GM21717 (cell line): Measurements from ENCODE around the gene EEF2.
"Not testable (repeated sequence)": the region's sequence is repeated elsewhere in the genome, so short reads cannot be mapped to it uniquely, and the experiment has no call there.

Source experiments
- ATAC-seq: cut with Tn5 transposase; IDR thresholded peaks from one replicate; pipeline ENCODE4 v1.9.1; 2021; ENCODE audit warnings: mild to moderate bottlenecking, moderate library complexity; ENCODE audit not compliant: unreplicated experiment

Gene EEF2

DNA sequence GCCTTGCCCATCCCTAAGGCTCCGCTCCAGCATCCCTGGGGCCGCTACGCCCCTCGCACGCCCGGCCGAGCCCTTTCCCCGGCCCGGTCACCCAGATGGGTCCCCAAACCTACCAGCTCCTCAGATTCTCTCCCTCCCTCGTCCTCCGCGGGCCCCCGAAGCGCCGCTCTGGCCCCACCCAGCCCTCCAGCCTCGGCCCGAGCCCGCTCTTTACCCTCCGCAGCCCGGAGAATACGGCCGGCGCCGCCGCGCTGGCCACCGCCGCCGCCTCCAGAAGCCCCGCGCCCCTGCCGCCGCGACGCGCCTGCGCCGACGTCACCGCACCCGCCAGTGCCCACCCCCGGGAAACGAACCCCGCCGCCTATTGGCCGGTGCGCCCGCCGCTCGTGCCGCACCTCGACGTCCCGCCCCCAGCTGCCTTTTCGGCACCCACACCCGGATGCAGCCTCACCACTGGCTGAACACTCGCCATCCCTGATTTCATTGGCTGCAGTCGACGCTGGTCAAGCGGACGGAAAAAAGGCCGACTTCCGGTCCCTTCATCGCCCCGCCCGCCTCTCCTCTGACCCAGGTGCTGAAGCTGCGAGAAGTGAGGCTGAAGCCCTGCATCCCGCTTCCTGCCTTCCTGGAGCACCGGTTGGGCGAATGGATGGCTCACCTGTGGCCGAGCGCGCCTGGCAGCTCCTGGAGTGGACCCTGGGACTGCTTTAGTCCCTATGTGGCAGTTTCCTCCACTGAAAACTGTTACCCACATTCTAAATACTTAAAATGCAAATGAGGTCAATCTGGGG, 14.3 kb downstream of the EEF2 start, which contains the start of gene DAPK3:
Gene DAPK3, minus strand, starts transcription at position 292 of the 791 bp plus-strand sequence. CDS start 1,364 bp downstream, outside the sequence.
- ATAC-seq = peak; percentile 73

DNA sequence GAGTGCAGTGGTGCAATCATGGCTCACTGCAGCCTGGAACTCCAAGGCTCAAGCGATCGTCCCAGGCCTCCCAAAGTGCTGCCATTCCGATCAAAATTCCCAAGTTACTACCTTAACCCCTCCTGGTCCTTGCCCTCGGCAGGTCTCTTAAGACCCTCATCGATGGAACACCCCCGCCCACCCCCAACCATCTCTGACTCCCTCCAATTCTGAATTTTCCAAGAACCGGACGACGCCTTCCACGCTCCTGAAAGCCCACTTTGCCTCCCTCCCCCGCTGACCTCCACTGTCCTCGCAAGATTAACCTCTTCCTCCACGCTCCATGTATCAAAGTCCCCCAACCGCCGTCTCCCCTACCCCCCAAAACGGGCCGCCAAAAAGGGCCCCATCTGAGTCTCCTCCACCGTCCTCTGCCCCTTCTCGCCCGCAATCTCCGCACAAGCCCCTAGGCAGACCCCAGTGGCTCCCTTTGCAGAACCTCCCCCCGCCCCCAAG, 14.9 kb downstream of the EEF2 start:
- no peak for ATAC-seq

GRCh38 chr19:3969435-3970312, 15.6 kb downstream of the EEF2 start:
- no peak for ATAC-seq

GRCh38 chr19:3968556-3969434, 16.5 kb downstream of the EEF2 start:
- ATAC-seq = no peak

GRCh38 chr19:3967983-3968382, 17.3 kb downstream of the EEF2 start:
- ATAC-seq = not testable (repeated sequence)

- ATAC-seq = no peak
Observed at GRCh38 chr19:3966051-3967017, 18.9 kb downstream of the EEF2 start.

DNA sequence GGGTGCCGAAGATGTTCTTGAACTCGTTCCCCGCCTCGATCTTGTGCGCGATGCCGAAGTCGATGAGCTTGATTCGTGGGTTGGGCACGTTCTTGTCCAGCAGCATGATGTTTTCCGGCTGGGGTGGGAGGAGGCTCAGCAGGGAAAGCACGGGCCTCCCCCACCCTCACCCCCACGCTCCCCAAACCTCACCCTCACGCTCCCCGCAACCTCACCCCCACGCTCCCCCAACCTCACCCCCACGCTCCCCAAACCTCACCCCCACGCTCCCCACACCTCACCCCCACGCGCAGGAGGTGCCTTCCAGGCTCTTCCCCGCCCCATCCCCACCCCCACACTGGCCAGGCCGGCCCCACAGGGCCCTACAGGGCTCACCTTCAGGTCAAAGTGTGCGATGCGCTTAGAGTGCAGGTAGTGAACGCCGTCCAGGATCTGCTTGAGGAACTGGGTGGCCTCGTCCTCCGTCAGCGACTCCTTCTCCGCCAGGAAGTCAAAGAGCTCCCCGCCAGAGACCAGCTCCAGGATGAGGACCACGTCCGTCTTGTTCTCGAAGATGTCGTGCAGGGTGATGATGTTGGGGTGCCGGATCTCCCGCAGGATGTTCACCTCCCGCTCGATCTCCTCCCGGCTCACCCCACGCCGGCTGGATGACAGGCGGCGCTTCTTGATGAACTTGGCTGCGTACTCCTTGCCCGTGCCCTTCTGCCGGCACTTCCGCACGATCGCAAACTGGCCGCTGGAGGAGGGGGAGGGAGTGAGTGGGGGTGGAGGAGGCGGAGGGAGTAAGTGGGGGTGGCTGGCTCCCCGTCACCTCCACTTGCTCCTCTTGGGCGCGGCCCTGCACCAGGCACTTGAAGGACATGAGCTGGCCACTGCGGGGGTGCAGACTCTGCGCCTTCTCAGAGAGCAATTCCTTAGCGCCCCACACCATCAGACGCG, 20.7 kb downstream of the EEF2 start:
- ATAC-seq = no peak

DNA sequence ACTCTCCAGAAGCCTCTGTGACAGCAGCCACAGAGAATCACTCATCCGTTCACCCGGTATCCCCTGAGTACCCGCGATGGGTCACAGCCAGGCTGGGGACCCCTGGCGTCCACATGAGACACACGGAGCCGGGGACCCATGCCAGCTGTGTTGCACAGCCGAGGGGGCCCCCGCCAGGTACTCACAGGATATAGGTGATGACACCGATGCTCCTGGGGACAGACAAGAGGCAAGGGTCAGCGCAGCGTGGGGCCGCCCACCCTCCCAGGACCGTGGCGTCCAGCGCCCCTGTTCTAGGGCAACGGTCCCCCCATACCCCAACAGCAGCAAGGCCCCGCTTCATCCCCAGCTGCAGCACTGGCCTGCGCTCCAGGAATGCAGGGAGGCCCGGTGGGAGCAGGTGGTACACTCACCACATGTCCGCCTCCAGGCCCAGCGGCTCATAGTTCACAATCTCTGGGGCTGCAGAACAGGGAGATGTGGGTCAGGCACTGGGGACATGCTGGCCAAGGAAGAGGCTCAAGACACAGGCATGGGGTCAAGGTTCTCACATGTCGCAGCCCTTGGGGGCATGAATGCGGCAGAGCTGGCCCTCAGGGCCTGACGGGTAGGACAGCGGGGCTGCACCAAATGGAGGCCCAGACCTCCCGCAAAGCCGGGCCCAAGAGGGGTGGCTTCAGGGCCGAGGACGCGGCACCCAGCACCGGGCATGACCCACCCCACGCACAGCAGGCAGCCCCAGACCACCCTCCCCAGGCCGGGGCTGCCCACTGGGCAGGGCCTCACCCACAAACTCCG, 21.6 kb downstream of the EEF2 start:
- ATAC-seq = no peak

- ATAC-seq = no peak
Observed at GRCh38 chr19:3961007-3961406, 24.3 kb downstream of the EEF2 start.

DNA sequence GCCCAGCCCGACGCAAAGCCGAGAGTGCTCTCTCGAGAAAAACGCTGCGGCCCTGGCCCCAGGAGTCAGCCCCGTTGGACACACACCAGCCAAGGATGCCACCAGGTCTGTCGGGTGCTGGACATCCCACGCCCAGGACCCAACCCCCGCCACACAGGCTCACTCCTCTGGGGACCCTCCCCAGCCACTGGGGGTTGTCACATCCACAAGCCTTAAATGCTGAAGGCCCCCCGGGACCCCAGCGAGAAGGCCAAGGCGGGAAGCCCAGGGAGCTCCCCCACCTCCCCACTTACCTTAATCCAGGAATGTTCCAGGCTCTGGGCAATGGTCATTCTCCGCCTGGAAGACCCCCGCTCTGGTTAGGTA, 25.5 kb downstream of the EEF2 start:
- no peak for ATAC-seq

DNA sequence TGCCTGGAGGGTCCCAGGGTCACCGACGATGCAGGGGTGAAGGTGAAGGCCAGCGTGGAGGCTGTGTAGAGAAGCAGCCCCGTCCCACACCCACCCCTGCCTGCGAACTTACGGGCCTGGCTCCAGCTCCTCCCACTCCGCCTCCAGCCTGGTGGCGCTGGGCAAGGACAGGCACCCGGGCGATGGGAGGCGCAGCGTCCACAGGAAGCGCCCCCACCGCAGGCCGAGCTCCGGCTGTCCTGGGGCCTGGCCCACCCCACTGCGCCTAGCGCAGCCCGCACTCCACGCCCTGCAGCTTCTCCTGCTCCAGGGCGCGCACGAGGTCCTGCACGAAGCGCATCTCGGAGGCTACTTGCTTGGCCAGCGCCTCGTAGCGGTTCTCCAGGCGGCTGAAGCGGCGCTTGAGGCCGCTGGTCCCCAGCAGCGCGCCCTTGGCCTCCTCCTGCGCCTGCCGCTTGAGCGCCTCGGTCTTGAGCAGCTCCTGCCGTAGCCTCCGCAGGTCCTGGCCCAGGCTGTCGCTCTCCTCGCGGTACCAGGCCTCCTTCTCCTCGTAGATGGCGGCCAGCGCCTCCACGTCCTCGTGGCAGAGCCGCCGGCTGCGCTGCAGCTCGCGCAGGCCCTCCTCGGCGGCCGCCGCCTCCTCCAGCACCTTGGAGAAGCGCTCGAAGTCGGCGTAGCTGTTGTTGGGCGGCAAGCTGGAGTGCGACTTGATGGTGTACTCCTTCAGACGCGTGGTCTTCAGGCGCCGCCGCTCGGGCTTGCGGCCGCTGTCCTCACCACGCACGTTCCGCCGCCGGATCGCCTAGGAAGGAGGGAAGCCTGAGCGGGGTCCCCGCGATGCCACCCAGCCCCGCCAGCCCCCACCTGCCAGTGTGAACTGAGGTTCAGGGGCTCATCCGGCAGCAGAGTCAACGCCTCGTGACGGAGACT, 26.2 kb downstream of the EEF2 start:
- no peak for ATAC-seq

- ATAC-seq = no peak
Observed at GRCh38 chr19:3955688-3956087, 29.6 kb downstream of the EEF2 start.

DNA sequence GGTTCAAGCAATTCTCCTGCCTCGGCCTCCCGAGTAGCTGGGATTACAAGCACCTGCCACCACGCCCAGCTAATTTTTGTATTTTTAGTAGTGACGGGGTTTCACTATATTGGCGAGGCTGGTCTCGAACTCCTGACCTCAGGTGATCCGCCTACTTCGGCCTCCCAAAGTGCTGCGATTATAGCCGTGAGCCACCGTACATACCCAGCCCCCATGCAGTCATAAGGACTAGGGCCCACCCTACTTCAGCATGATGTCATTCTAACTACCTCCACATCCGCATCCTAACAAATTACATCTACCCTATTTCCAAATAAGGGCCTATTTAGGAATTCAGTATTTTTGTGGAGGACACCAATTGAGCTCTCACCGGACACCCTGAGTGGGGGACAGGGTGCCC, 30.0 kb downstream of the EEF2 start:
- not testable (repeated sequence) for ATAC-seq

DNA sequence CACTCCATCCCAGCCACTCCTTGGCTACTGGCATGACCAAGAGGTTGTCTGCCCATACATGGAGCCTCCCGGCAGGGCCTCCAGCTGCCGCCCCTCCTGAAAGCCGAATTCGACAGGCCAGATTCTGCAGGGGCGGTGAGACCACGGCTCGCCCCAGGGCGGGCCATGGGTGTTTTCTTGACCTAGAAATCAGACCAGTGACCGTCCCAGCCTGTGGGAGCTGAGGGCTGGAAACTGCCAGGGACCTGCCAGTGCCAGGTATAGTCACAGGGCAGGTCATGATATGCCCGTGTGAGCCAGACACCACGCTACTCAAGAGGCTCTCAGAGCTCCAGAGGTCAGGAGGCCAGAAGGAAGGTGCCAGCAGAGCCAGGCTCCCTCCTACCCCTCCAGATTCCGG, 31.2 kb downstream of the EEF2 start:
- ATAC-seq = no peak

- not testable (repeated sequence) for ATAC-seq
Observed at GRCh38 chr19:3952755-3953276, 32.4 kb downstream of the EEF2 start.
